HEK293T (cell line): Measurements from ENCODE around the gene ZNF683.

Experiments used
- CTCF ChIA-PET: fragments of 350-600 bp; formaldehyde crosslinking; extraction: SDS; loops from one replicate; lab custom pipeline; 2021; ENCODE audit warnings: antibody characterized with exemption, inconsistent platforms; lab: Yijun Ruan, JAX
- POLR2A ChIA-PET: fragments of 350-600 bp; formaldehyde crosslinking; extraction: SDS; loops from one replicate; lab custom pipeline; 2020; ENCODE audit warnings: antibody characterized with exemption, inconsistent platforms; lab: Yijun Ruan, JAX
- DNase-seq: peaks from one replicate; pipeline ENCODE4 v3.0.0; 2012; ENCODE audit warnings: mixed read lengths; ENCODE audit errors: extremely low spot score
- ARNT ChIP-seq: fragments of 450-650 bp; IDR thresholded peaks from 2 replicates; pipeline ENCODE4 v1.6.1; 2017; ENCODE audit warnings: mild to moderate bottlenecking
- BHLHE40 ChIP-seq: fragments of 450-650 bp; IDR thresholded peaks from 2 replicates; pipeline ENCODE4 v1.6.1; 2016; ENCODE audit warnings: mild to moderate bottlenecking, moderate library complexity, borderline replicate concordance
- CTBP1 ChIP-seq: fragments of 450-650 bp; IDR thresholded peaks from 2 replicates; pipeline ENCODE4 v1.6.1; 2016; ENCODE audit warnings: borderline replicate concordance
- ELF4 ChIP-seq: fragments of 450-650 bp; IDR thresholded peaks from 2 replicates; pipeline ENCODE4 v1.6.1; 2017; ENCODE audit warnings: antibody characterized with exemption
- FOXA1 ChIP-seq: fragments of 450-650 bp; IDR thresholded peaks from 2 replicates; pipeline ENCODE4 v1.6.1; 2016; ENCODE audit warnings: mild to moderate bottlenecking
- FOXK2 ChIP-seq: fragments of 450-650 bp; IDR thresholded peaks from 2 replicates; pipeline ENCODE4 v1.6.1; 2016; ENCODE audit warnings: mild to moderate bottlenecking
- FOXM1 ChIP-seq: fragments of 450-650 bp; IDR thresholded peaks from 2 replicates; pipeline ENCODE4 v1.6.1; 2017; ENCODE audit warnings: mild to moderate bottlenecking, borderline replicate concordance
- HDGF ChIP-seq: fragments of 450-650 bp; IDR thresholded peaks from 2 replicates; pipeline ENCODE4 v1.6.1; 2017; ENCODE audit warnings: antibody characterized with exemption, borderline replicate concordance
- L3MBTL2 ChIP-seq: fragments of 450-650 bp; conservative IDR thresholded peaks from 2 replicates; pipeline ENCODE4 v1.6.1; 2016; ENCODE audit warnings: mild to moderate bottlenecking
- LEF1 ChIP-seq: fragments of 450-650 bp; IDR thresholded peaks from 2 replicates; pipeline ENCODE4 v1.6.1; 2017; ENCODE audit warnings: mild to moderate bottlenecking, borderline replicate concordance
- NFRKB ChIP-seq: fragments of 450-650 bp; IDR thresholded peaks from 2 replicates; pipeline ENCODE4 v1.6.1; 2016; ENCODE audit warnings: mild to moderate bottlenecking, moderate library complexity
- PKNOX1 ChIP-seq: fragments of 450-650 bp; IDR thresholded peaks from 2 replicates; pipeline ENCODE4 v1.6.1; 2016
- SP1 ChIP-seq: fragments of 450-650 bp; IDR thresholded peaks from 2 replicates; pipeline ENCODE4 v1.6.1; 2017
- SUZ12 ChIP-seq: fragments of 450-650 bp; IDR thresholded peaks from 2 replicates; pipeline ENCODE4 v1.6.1; 2016; ENCODE audit warnings: mild to moderate bottlenecking
- TARDBP ChIP-seq: fragments of 450-650 bp; IDR thresholded peaks from 2 replicates; pipeline ENCODE4 v1.6.1; 2016
- ZNF384 ChIP-seq: fragments of 450-650 bp; IDR thresholded peaks from 2 replicates; pipeline ENCODE4 v1.6.1; 2016

ZNF683 gene

GRCh38 chr1:26324550-26324949 is 48.0 kb downstream of the ZNF683 start:
- POLR2A ChIA-PET: no interaction called here
- CTCF ChIA-PET: interaction anchor here (0.8 kb wide), 1 partner anchor 40 kb away, joined by 3 read pairs; no protein-coding TSS in a partner anchor
- TF ChIP-seq LEF1: no peak
- no peak for TF ChIP-seq NFRKB
- TF ChIP-seq TARDBP: no peak
- no peak for TF ChIP-seq BHLHE40
- no peak for TF ChIP-seq FOXK2
- TF ChIP-seq FOXA1: no peak
- TF ChIP-seq ARNT: no peak
- DNase-seq: no peak

- CTCF ChIA-PET: interaction anchor here (1.5 kb wide), 1 partner anchor 48 kb away, joined by 4 read pairs; no protein-coding TSS in a partner anchor
- POLR2A ChIA-PET: no interaction called here
- TF ChIP-seq L3MBTL2 (no peak), ZNF384 (no peak), ARNT (no peak)
- DNase-seq: no peak
These were observed 49.2 kb downstream of the ZNF683 start for GRCh38 chr1:26323382-26323781.

- ChIA-PET POLR2A (interaction anchor here (0.9 kb wide), 1 partner anchor 110 kb away, joined by 3 read pairs; the partner anchor contains the start of gene DHDDS), CTCF (interaction anchor here (0.6 to 5.2 kb wide), 16 partner anchors 13 to 355 kb away, joined by 3 to 55 read pairs (median 4); partner anchors contain the start of genes CEP85 and HMGN2)
- TF ChIP-seq ELF4 (no peak), SP1 (no peak), NFRKB (no peak), FOXM1 (no peak), ZNF384 (no peak), SUZ12 (no peak), ARNT (no peak), BHLHE40 (no peak), FOXK2 (no peak), CTBP1 (no peak), FOXA1 (no peak), L3MBTL2 (no peak)
- no peak for DNase-seq
These were observed 50.6 kb downstream of the ZNF683 start for GRCh38 chr1:26322042-26322331.

GRCh38 chr1:26321315-26322041 is 51.1 kb downstream of the ZNF683 start:
- TF ChIP-seq SP1 (no peak), SUZ12 (no peak), ELF4 (no peak), TARDBP (no peak), FOXK2 (no peak), FOXA1 (no peak), BHLHE40 (no peak), PKNOX1 (no peak), ZNF384 (no peak)
- ChIA-PET CTCF (interaction anchor here (0.6 to 5.2 kb wide), 16 partner anchors 13 to 356 kb away, joined by 3 to 55 read pairs (median 4); partner anchors contain the start of genes CEP85 and HMGN2), POLR2A (interaction anchor here (0.9 kb wide), 1 partner anchor 110 kb away, joined by 3 read pairs; the partner anchor contains the start of gene DHDDS)
- DNase-seq: peak; percentile 89

GRCh38 chr1:26320896-26321295 is 51.7 kb downstream of the ZNF683 start:
- CTCF ChIA-PET: interaction anchor here (1.1 to 5.2 kb wide), 5 partner anchors 12 to 151 kb away, joined by 3 to 55 read pairs (median 3); partner anchors contain the start of gene HMGN2
- POLR2A ChIA-PET: no interaction called here
- no peak for DNase-seq
- TF ChIP-seq NFRKB (no peak), PKNOX1 (no peak), CTBP1 (no peak), SP1 (no peak), ARNT (no peak), FOXM1 (no peak), BHLHE40 (no peak), FOXA1 (no peak), ZNF384 (no peak), HDGF (no peak), LEF1 (no peak), ELF4 (no peak), FOXK2 (no peak)

GRCh38 chr1:26318338-26319064 is 54.0 kb downstream of the ZNF683 start:
- TF ChIP-seq ARNT (no peak), CTBP1 (no peak), NFRKB (no peak), FOXA1 (no peak), ELF4 (no peak), SUZ12 (no peak), FOXM1 (no peak), PKNOX1 (no peak), HDGF (no peak), L3MBTL2 (no peak), SP1 (no peak), FOXK2 (no peak), BHLHE40 (no peak)
- ChIA-PET POLR2A (interaction anchor here (2.6 kb wide), 1 partner anchor 11 kb away, joined by 12 read pairs; no protein-coding TSS in a partner anchor), CTCF (interaction anchor here (1.0 to 5.2 kb wide), 5 partner anchors 11 to 98 kb away, joined by 3 to 55 read pairs (median 4); partner anchors contain the start of gene SH3BGRL3)
- DNase-seq: no peak
